Activated CD4-positive, alpha-beta T cell treated with anti-CD3 and anti-CD28 coated beads for 48 hours (primary cell): ENCODE measurements around the gene SCD5.

Experiments
- DNase-seq: peaks from one replicate; pipeline ENCODE4 v3.0.0-alpha.2; 2020

SCD5 gene

DNA sequence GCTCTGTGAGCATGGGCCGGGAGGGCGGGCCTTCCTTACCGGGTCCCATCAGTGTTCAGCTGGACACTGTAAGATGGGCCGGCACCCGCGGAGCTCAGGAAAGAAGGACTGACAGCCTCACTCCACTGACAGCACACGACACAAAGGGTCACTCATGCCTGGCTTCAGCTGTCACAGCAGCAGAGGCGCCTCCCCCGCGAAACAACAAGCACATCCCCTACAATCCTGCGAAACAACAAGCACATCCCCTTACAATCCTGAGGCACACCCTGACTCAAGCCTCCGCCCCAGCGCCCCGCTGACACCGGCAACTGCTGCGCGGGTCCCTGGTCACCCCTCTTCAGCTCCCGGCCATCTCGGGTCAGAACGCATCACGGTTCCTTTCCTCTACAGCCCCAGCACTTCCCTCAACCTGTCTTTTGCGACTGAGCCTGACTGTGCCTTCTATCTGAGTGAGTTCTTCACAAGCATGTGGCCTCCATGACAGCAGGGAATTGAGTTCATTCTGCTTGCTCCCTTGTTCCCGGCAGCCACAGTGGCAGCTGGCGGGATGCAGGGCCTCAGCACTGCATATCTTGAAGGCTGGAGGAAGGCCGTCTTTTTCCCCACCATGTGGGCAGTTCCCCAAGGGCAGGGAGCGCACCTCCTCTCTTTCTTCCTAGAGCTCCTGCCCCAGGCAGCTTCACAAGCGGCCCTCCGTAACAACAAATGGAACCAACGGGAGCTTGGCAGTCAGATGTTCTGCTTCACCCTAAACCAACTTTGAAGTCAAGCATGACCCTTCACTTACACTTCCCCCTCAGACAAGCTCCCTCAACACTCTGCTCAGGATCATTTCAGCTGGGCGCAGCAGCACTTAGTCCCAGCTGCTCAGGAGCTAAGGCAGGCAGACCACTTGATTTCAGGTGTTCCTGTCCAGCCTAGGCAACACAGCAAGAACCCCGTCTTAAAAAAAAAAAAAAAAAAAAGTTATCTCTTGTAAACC is 39.6 kb downstream of the SCD5 start:
- no peak for DNase-seq

DNA sequence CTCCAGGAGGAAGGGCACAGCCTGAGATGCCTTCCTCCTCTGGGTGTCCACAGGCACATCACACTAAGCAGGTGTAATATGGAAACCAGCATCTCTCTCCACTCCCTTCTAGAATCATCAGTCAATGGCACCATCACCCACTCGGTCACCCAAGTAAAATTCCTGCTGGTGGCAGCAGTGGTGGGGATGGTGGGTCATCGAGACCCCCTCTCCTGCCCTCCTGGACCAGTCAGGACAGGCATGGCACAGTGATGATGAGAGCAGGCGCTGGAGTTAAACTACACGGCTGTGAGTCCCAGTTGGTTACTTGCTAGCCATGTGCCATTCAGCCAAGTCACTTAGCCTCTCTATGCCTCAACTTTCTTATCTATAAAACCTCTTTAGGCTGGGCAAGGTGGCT is 42.5 kb downstream of the SCD5 start:
- no peak for DNase-seq

DNA sequence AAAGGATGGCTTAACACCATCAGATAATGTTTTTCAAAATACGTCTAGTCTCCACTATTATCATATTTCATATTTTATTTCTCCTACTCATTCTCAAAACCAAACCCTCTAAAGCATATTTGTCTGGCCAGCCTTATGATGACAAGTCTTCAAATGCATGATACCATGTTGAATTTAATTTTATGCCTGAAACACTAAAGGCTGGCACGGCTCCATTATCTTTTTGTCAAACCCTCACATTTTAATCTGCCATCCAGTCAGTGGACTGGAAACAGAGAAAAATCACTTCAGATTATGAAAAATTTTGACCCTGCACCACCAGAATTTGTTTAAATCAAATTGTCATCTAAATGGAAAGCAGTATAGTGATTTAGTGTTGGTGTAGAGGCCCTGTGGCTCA is 42.9 kb downstream of the SCD5 start:
- no peak for DNase-seq

DNA sequence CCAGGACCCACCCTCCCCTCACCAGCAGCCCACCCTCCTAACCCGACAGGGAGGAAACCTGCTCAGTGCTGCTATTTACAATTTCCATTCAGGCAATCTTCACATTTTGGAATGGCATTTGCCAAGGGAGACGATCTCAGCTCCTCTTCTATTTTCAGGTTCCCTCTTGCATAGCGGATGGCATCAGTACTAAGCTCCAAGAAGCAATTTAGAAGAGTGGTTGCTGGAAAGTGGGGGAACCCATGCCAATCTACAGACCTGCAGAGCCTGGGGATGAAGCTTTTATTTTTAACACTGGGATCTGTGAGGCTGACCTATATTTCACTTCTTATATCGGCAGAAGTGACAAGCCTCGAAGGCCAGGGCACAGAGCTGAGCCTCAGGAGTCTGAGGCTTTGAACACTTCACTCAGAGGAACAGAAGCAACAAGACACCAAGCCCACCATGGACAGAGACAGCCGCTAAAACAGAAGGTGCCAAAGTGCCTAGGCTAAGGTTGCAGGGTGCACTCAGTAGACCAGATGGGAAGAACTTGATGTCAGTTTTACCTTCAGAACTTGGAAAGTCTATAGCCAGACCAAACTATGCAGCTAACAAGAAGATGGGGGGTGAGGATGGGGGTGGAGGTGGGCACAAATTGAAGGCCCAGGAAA is 44.0 kb downstream of the SCD5 start:
- no peak for DNase-seq

DNA sequence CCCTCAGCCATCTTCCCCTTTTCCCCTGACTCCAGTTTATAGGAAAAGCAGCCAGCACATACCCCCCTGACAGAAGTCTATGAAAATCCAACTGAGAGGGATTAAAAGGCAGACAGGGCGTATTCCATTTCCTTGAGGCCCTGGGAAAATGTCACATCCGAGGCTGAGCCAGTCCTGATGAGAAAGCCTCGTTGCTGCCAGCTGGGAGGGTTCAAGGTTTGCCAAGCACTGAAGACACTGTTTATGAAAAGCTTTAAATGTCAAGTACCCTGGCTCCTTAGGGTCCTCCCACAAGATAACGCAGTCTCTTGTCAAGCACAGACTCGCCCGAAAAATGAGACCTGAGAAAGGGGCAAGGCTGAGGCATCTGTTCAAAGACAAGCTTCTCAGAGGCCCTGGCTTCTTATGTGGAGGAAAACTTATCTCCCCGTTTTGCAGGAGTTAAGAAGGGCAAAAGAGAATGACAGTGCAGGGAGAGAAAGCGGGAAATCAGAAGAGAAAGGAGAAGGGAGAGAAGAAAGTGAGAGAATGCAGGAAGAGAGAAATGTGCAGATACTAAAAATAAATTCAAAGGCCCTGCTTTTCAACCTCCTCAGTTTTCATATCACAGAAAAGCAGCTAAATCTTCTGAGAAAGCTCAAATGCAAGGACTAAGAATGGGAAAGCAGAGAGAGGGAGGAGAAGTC is 44.7 kb downstream of the SCD5 start:
- DNase-seq, result no peak

DNA sequence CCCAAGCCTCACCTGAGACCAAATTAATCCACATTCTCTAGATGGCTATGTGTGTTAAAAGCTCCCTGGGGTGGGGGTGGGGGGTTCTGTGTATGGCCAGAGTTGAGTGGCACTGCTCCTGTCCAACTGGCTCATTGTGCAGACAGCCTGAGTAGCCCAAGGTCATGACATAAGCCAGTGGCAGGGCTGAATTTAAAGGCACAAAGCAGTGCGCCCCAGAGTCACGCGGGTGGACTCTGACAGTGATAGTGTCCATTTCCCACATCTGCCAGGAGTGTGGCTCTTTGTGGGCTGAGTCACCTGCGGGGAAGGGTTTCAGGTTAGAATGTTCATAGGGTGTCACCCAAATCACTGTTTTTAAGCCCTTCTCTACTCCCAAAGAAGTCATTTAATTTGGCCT is 45.4 kb downstream of the SCD5 start:
- DNase-seq, result no peak

DNA sequence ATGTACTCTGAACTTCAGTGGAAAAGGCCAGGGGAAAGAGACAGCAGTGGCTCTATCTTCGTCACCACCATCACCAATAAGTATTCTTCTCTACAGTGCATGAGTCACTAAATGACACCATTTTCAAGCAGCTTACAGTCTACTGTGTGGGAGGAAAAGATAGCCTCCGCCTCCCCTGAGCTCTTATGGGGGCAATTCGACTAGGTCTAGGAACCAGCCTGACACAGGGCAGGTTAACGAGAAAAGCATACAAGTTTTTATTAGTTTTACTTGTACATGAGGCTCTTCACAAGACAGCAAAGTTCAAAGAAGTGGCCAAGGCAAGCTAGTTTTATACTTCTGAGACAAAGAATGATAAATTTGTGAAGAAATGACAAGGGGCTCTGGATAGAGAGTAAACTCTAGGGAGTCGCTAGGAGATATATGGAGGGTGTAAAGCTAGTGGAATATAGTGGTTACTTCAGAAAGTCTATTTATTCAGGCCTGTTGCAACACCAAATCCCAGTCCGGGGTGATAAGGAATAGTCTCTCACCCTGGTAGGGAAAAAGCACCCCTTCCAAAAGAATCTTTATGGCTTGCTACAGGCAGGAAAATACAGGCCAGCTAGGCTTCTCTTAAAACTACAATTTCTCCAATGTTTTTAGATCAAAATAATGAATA is 49.7 kb downstream of the SCD5 start:
- DNase-seq, result no peak

DNA sequence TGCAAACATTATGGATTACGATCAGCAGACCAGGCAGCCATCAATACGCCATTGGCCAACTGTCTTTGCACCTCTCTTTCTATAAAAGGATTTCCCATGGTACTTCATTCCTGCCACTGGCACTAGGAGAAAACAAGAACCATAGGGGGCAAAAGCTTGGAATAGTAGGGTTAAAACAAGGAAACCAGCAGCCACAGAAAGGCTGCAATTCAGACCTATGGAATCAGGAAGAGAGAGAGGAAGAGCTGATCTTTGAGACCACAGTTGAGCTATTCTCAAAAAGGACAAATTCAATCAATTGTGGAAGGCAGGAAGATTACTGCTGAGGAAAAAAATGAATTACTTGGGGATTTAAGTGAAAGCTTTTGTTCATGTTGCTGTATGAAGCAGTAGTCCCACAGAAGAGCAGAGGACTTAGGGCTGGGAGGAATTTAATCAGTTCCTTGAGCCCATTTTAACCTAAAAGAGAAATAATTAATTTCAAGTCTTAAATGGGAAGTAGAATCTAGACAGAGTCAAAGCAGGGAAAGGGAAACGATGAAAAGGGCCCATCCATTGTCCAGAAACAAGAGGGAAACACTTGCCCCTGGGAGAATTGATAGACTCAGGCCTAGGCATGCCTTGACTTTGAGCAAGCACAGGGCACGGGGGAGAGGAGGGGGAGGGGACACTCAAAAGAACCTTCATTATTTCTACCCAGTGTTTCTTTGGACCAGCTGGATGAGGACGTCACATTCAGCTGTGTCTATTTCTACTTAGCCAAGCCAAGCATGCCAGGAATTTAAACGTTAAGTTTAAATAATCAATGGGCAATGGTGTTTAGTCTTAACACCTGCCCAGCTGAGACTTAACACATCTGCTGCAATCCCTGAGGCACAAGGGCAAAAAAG is 50.7 kb downstream of the SCD5 start:
- no peak for DNase-seq

DNA sequence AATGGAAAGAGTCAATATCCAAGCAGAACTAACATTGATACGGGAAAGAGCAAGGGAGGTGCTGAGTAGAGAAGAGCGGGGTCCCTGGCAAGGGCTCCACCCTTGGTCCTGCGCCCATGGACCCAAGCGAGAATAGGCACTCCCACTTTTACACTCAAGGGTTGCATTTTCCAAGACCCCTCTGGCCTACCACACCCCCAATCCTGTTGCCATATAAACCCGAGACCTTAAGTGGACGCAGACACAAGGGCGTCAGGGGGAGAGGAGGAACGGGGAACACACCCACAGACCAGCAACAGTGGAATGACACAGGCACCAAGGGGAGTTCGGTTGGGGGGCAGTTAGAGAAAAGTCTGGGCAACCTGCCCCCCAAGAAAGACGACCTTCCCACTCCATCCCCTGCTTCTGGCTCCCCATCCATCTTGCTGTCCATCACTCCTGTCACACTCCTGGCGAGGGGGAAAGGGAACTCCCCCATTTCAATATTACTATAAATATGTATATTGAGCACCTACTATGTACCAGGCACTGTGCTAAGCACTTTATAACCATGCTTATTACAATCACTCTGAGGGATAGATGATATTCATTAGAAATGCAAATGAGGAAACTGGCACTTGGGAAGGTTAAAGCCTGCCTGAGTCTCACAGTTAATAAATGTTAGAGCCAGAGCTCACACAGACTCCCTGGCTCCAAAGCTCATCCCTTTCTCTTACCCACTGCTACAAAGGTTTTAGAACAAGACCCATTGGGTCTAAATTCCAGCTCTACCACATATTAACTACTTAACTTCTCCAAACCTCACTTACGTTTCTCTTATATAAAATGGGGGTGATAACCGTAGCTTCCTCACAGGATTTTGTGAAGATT is 51.7 kb downstream of the SCD5 start:
- no peak for DNase-seq

DNA sequence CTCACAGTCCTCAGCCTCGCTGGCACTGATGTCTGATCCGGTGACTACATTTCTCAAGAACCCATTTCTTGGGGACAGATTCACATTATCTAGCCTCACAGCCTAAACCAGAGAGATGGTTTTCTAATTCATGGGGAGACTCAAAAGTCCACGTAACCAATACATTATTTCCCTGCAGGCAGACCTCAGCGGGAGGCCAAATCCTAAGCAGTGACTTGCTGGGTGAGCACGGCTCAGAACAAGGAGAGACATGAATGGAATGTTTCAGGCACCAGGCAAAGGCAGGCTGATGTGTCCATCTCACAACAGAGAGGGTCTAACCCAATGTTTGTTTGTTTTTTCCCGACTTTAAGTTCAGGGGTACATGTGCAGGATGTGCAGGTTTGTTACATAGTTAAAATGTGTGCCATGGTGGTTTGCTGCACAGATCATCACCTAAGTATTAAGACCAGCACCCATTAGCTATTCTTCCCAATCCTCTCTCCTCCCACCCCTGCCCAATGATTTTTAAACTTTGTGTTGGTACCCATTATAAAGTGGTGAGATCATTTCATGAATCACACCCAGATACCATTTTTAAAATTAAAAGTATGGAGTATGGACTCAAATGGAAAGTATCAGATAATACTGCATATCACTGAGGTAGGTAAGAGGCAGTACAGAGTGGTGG is 53.3 kb downstream of the SCD5 start:
- no peak for DNase-seq

DNA sequence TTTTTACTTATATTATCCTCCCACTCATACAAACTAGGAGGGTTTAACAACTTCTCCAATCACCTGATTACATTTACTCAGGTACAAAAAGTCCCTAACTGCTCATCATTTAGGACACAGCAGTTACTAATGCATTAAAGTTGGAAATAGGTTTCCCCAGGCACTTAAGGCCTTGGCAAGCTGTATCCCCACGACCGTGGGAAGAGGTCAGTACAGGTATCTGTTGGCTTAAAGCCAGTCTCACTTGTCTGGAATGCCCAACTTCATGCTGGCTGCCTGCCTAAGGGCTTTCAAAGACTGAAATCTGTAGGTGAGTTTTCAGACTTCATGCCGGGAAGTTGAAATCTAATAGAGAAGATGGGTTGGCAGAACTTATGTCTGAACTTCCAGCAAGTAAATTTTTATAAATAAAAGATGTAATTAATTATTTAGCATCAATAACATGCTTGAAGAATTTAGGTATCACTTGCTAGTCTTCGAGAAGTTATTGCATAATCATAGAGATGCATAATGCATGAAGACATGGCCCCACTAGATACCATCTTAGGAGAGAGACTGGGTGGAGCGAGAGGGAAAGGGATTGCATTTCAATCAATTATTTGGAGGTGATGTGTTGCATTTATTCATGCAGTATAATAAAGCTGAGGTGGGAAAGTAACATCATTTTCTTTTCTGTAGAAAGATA is 54.2 kb downstream of the SCD5 start:
- no peak for DNase-seq

DNA sequence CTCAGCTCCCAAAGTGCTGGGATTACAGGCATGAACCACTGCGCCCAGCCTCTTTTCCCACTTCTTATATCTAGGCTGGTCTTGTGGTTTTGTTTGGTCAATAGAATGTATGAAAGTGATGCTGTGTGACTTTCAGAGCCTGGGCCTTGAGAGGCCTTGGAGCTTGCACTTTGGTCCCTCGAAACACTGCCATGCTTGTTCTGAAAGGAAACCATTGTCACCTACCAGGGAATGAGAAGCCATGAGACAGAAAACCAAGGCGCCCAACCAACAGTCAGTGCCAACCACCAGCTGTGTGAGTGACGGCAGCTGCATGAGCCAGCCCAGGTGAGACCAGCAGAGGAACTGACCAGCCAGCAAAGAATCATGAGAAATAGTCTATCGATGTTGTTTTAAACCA is 57.4 kb downstream of the SCD5 start:
- DNase-seq, result no peak

DNA sequence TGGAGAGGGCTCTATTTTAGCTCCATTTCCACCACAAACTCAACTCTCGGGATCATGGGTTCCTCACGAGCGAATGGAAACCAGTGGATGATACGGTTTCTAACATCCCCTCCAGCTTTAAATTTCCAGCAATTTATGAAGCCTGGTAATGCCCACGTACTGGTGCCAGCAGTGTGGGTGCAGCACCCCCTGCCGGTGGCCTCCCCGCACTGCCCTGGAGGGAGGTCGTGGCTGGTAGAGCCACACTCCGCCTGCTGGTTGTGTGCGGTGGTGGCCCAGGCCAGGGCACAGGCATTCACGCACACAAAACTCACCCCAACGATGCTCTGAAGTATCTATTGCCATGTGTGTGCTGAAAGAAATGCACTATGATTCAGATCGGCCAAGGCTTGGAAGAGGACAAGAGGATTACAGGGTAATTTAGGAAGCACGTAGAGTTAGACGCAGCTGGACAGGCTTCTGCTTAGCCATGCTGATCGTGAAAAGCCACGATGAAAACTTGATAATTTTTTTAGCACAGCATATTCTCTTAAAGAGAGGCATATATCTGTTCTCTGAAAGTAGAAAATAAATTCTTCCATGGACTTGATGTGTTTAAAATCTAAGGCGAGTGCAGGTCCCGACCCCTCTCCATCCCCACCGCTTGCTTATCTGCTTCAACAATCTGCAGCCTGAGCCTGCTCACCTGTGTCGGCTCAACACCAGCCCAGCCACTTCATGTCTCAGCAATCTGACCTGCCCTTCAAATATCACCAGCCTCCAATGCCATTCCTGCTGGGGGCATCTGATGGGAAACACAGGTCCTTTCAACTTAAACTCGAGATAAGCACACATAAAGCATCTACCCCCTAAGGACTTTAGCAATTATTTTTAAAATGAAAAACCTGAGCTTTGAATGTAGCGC is 59.1 kb downstream of the SCD5 start:
- peak; percentile 89 for DNase-seq

DNA sequence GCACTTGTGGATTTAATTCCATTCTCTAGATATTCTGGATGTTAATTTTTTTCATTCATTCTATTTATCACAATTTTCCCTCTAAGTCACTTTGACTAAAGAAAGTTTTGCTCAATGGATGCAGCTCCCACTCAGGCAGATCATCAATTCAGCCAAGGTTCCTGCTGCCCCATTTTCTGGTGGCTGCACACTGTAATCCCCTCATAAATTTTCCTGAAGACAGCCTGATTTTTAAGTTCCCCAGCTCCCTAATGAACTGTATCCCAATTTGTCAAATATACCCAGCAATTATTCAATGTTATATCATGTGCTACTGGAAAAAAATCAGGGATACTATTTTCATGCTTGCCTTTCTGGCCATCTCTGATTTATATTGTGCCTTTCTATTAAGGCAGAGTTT is 61.2 kb downstream of the SCD5 start:
- no peak for DNase-seq

DNA sequence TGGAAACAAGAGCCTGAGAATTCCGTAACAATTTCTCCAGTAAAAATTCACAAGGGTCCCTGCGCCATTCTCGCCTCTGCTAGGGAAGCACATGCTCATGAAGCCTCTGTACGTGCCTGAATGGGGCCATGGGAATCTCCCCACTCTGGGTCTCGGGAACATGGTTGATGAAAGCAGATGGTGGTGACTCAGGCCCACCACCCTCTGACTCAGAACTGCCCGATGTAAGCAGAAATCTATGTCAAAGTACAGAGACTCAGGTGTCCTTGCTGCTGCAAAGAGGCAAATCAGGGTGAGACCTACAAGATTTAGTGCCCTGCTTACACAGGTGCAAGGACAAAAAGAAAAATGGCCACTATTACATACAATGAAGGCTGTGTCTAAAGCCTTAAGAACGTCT is 65.0 kb downstream of the SCD5 start:
- DNase-seq, result peak; percentile 28

DNA sequence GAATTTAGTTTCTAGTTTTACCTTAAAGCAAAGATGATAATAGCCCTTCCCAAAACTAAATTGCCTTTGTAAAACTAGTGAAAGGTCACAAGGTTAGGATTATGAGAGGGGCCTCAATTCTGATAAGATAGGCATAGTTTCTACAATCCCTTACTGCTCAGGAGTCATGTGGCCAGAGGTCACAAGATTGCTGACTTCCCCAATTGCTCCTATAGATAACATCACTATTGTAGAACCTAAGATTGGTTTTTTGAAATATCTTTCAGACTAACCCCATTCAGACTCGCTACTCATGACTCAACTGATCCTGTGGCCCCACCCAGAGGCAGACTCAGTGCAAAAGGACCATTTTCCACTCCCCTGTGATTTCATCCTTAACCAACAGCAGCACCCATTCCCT is 70.3 kb downstream of the SCD5 start:
- DNase-seq, result no peak

DNA sequence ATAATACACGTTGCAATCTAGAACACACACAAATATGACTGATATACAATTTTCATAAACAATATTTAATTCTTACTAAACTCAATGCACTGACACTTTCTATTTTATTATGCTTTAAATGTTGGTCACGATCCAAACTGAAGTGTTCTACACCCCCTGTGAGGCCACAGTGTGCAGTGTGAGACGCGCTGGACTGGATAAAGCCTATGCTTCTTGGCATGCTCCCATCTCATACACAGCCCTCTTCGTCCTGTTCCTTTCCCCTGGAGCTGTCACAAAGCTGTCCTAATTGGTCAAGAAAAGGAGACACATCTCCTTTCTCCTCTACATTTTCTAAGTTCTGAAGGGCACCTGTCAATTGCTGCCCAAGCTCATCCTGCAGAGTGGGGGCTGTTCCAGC is 72.0 kb downstream of the SCD5 start:
- no peak for DNase-seq

DNA sequence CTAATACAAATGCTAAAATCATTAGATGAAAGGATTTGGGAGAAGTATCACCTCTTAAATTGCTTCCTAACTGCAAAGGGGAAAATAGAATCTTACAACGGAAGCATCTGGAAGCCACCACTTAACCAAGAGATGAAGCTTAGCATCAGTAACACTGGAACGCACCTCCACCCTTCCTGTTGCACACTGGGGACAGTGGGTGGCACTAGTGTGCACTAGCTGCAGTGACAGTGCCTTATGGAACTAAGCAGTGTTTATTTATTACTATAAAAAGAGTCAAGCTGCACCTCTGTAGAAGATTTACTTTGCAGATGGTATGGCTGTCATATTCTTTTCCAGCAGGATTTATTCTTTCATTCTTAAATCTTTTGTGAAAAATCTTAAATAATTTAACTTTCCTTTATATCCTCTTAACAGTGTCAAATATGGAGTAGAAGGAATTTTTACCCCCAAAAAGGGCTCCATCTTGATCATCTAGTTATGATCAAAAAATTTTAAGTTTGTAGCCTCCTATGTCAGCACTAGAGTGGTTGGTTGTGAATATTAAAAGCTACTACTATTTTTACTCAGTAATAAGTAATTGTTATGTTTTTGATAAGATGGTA is 76.7 kb downstream of the SCD5 start:
- DNase-seq, result peak; percentile 36
